RWPE2 (cell line): ENCODE measurements around the gene ZFYVE21.

ENCODE experiments used
- ATAC-seq: fragments of 200-7000 bp; cut with Tn5 transposase; 3 replicates; pipeline ENCODE4 v1.9.1; 2021; ENCODE audit warnings: low read depth
- DNase-seq: peaks from one replicate; pipeline ENCODE4 v3.0.0-alpha.2; 2020; ENCODE audit warnings: low spot score
- H3K27ac ChIP-seq: fragments of 450-650 bp; 2 replicates; pipeline ENCODE4 v1.5.1; 2017; ENCODE audit warnings: mild to moderate bottlenecking; ENCODE audit not compliant: poor library complexity, severe bottlenecking
- H3K27me3 ChIP-seq: fragments of 250-450 bp; sonication (Bioruptor Pico); 2 replicates; pipeline ENCODE4 v1.5.1; 2021; ENCODE audit warnings: mild to moderate bottlenecking, moderate library complexity; ENCODE audit not compliant: insufficient read depth, poor library complexity, severe bottlenecking
- H3K36me3 ChIP-seq: fragments of 250-450 bp; sonication (Bioruptor Pico); 2 replicates; pipeline ENCODE4 v1.5.1; 2020; ENCODE audit warnings: low read depth, mild to moderate bottlenecking, moderate library complexity
- H3K4me1 ChIP-seq: fragments of 250-450 bp; sonication (Bioruptor Pico); 2 replicates; pipeline ENCODE4 v1.5.1; 2021; ENCODE audit warnings: mild to moderate bottlenecking, moderate library complexity; ENCODE audit not compliant: insufficient read depth, poor library complexity, severe bottlenecking
- H3K4me3 ChIP-seq: fragments of 250-450 bp; sonication (Bioruptor Pico); 2 replicates; pipeline ENCODE4 v1.5.1; 2021; ENCODE audit warnings: mild to moderate bottlenecking, moderate library complexity; ENCODE audit not compliant: severe bottlenecking
- H3K9me3 ChIP-seq: fragments of 250-450 bp; sonication (Bioruptor Pico); 2 replicates; pipeline ENCODE4 v1.5.1; 2021; ENCODE audit warnings: mild to moderate bottlenecking, moderate library complexity; ENCODE audit not compliant: severe bottlenecking
- TF ChIP-seq, protein P1 (sequence below): fragments of 450-650 bp; IDR thresholded peaks from one replicate; pipeline ENCODE4 v1.5.1; 2017; ENCODE audit warnings: mild to moderate bottlenecking, moderate library complexity; ENCODE audit not compliant: poor library complexity, severe bottlenecking

ZFYVE21 gene

DNA sequence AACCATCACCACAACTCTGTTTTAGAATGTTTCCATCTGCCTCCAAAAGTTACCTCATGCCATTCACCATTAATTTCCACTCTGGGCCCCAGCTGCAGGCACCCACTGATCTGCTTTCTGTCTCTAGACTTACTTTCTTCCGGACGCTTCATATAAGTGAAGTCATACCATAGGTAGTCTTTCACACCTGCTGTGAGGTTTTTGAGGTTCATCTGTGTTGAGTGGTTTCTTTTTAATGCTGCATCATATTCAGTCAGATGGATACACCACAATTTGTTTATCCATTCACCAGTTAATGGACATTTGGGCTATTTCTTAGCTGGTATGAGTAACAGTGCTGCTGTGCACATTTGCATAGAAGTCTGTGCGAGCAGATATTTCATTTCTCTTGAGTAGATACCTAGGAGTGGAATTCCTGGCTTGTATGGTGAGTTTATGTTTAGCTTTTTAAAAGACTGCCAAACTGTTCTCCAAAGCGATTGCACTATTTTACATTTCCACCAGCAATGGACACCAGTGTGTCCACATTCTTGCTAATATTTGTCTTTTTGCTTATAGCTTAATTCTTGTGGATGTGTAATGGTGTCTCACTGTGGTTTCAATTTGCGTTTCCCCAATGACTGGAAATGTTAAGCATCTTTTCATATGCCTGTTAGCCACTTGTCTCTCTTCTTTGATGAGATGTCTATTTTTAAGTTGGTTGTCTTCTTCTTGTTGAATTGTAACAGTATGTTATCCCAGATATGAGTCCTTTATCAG, 48.3 kb downstream of the ZFYVE21 start:
- Histone ChIP-seq H3K4me1 (no peaks in the 10 kb centered on the region), H3K4me3 (no peak overlapping the region)
- DNase-seq, result no peak

DNA sequence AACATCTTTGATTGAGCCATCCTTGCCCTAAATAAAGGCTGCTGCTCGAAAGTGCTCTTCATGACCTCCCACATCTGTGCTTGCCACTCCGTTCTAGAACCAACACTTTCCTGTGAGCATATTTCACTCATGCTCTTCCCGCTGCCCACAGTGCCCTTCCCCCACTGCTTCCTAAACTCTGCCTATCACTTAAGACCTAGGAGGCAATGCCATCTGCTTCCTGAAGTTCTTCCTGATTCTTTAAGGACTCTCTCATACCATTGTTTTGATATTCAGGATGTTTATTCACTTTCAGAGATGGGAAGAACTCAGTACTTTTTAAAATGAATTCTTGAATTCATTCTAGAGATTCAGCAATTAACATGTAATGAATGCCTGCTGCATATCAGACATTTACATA, 49.9 kb downstream of the ZFYVE21 start:
- Histone ChIP-seq H3K27me3 (no peaks in the 10 kb centered on the region), H3K4me1 (no peaks in the 10 kb centered on the region), H3K36me3 (peaks cover 9% of the 10 kb centered on the region), H3K9me3 (no peaks in the 10 kb centered on the region), H3K27ac (no peak overlapping the region), H3K4me3 (no peak overlapping the region)
- DNase-seq, result no peak
- no peak for ATAC-seq
- TF ChIP-seq, protein P1, sequence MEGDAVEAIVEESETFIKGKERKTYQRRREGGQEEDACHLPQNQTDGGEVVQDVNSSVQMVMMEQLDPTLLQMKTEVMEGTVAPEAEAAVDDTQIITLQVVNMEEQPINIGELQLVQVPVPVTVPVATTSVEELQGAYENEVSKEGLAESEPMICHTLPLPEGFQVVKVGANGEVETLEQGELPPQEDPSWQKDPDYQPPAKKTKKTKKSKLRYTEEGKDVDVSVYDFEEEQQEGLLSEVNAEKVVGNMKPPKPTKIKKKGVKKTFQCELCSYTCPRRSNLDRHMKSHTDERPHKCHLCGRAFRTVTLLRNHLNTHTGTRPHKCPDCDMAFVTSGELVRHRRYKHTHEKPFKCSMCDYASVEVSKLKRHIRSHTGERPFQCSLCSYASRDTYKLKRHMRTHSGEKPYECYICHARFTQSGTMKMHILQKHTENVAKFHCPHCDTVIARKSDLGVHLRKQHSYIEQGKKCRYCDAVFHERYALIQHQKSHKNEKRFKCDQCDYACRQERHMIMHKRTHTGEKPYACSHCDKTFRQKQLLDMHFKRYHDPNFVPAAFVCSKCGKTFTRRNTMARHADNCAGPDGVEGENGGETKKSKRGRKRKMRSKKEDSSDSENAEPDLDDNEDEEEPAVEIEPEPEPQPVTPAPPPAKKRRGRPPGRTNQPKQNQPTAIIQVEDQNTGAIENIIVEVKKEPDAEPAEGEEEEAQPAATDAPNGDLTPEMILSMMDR, result no peak

More for the DNA sequence above, 48.3 kb downstream of the ZFYVE21 start:
- H3K27me3 ChIP-seq, result no peaks in the 10 kb centered on the region
- H3K36me3 ChIP-seq, result peaks cover 9% of the 10 kb centered on the region
- no peaks in the 10 kb centered on the region for H3K9me3 ChIP-seq
- TF ChIP-seq, protein P1, result no peak
- H3K27ac ChIP-seq, result no peak overlapping the region
- no peak for ATAC-seq

DNA sequence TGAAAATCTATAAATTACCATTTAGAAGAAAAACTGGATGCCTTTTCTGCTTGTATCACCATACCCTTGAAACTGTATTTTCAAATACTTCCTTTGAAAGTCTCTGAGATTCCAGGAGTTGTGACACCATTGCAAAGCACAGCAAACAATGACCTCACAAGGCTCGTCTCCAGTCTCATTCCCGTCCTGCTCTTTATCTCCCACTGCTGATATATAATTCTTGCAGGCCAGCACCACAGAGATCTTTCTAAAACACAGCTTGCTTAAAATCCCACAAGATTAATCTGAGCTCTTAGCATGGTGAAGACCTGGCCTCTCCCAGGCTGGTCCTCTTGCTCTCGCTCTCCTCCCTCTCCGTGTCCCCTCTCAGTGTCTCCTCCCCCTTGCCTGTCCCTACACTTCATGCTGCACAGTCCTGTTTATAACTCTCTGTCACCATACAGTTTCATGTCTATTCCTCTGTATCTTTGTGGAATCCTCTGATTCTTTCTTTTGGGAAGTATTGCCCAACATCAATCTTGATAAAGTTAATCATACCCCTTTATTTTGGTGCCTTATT, 51.8 kb downstream of the ZFYVE21 start:
- no peak overlapping the region for H3K4me3 ChIP-seq
- no peaks in the 10 kb centered on the region for H3K4me1 ChIP-seq
- H3K36me3 ChIP-seq, result peaks cover 9% of the 10 kb centered on the region
- TF ChIP-seq, protein P1, result no peak
- no peaks in the 10 kb centered on the region for H3K27me3 ChIP-seq
- no peak overlapping the region for H3K27ac ChIP-seq
- DNase-seq (no peak), ATAC-seq (no peak)
- H3K9me3 ChIP-seq, result no peaks in the 10 kb centered on the region

DNA sequence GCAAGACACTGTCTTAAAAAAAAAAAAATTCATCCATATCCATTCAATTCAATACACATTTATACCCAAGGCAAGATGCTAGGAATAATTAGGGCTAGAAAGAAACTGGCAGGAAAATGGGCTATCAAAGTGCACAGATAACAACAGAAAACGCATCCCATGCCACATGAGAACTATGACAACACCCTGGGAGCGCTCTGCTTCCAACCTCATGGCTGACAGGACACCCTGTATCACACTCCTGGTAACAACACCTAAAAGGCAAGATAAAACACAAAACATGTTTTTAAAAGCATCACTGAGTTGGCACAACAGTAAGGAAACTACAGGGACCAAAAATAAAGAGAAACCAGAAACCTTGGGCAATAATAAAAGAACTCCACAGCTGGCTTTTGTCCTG, 54.9 kb downstream of the ZFYVE21 start:
- ATAC-seq, result no peak

More for the DNA sequence above, 54.9 kb downstream of the ZFYVE21 start:
- TF ChIP-seq, protein P1, result no peak
- no peak for DNase-seq
- Histone ChIP-seq H3K4me3 (no peak overlapping the region), H3K36me3 (peaks cover 8% of the 10 kb centered on the region), H3K9me3 (no peaks in the 10 kb centered on the region), H3K27me3 (no peaks in the 10 kb centered on the region), H3K27ac (no peak overlapping the region), H3K4me1 (no peaks in the 10 kb centered on the region)
